H1 (cell line): ENCODE data around the gene OR4F17. TPM values are rescaled to one million over a fixed set of nuclear protein-coding genes. Genes with fewer than 3 reads are reported as not detected.
"Not testable (repeated sequence)": the region's sequence is repeated elsewhere in the genome, so short reads cannot be mapped to it uniquely, and the experiment has no call there.

Source experiments
- CTCF ChIA-PET: fragments of 300-600 bp; sonication (Branson Sonifier 250); formaldehyde crosslinking; loops from one replicate; lab custom pipeline; 2021; ENCODE audit not compliant: partially characterized antibody; lab: Charles Lee
- POLR2A ChIA-PET: fragments of 300-600 bp; sonication (Branson Sonifier 250); formaldehyde crosslinking; loops from one replicate; lab custom pipeline; 2021; ENCODE audit warnings: inconsistent platforms; ENCODE audit not compliant: partially characterized antibody; lab: Charles Lee
- DNase-seq, 2 experiments: peaks; one replicate each; pipeline versions ENCODE4 v3.0.0 to v3.0.0-alpha.2; 2010 to 2022; ENCODE audit warnings: low spot score in 2 of 2, low read depth in 1 of 2, mixed read lengths in 1 of 2
- FAIRE-seq: peaks from 2 replicates; lab custom pipeline; 2011; peaks lifted over from hg19 to GRCh38; lab: Jason Lieb, UNC
- H2AFZ ChIP-seq: 2 replicates; pipeline ENCODE4 v1.8.1; 2012; ENCODE audit warnings: low read length, inconsistent platforms
- H2AK5ac ChIP-seq: 2 replicates; pipeline ENCODE4 v1.6.1; 2013; ENCODE audit warnings: low read depth, low read length
- H2BK120ac ChIP-seq: replicated peaks from 2 replicates; pipeline ENCODE3; 2013; ENCODE audit warnings: low read depth, low read length, inconsistent platforms
- H2BK12ac ChIP-seq: 2 replicates; pipeline ENCODE4 v1.6.1; 2013; ENCODE audit warnings: low read depth, low read length
- H2BK15ac ChIP-seq: 2 replicates; pipeline ENCODE4 v1.6.1; 2013; ENCODE audit warnings: low read length
- H2BK20ac ChIP-seq: 2 replicates; pipeline ENCODE4 v1.6.1; 2013; ENCODE audit warnings: low read length
- H2BK5ac ChIP-seq: 2 replicates; pipeline ENCODE4 v1.6.1; 2013; ENCODE audit warnings: low read depth, low read length
- H3K14ac ChIP-seq: 2 replicates; pipeline ENCODE4 v1.6.1; 2013; ENCODE audit warnings: inconsistent platforms; ENCODE audit not compliant: insufficient read length
- H3K18ac ChIP-seq: 2 replicates; pipeline ENCODE4 v1.6.1; 2013; ENCODE audit warnings: low read length; ENCODE audit errors: extremely low read depth
- H3K23ac ChIP-seq: 2 replicates; pipeline ENCODE4 v1.6.1; 2013; ENCODE audit warnings: inconsistent platforms; ENCODE audit not compliant: insufficient read length
- H3K23me2 ChIP-seq: 2 replicates; pipeline ENCODE4 v1.6.1; 2013; ENCODE audit warnings: low read depth, low read length
- H3K27ac ChIP-seq: 2 replicates; pipeline ENCODE4 v1.6.1; 2011; ENCODE audit warnings: low read depth, low read length, inconsistent platforms
- H3K27me3 ChIP-seq, 4 experiments: replicated peaks in 1 of 4; 1 replicate in 1 of 4; 2 replicates in 3 of 4; pipeline versions ENCODE4 v1.6.1 to v1.8.1; 2011 to 2013; ENCODE audit warnings: low read length in 3 of 4, mild to moderate bottlenecking in 3 of 4, inconsistent platforms in 2 of 4, mixed read lengths in 2 of 4, moderate library complexity in 1 of 4; ENCODE audit not compliant: control insufficient read depth in 3 of 4, insufficient read depth in 3 of 4; ENCODE audit errors: extremely low read depth in 1 of 4
- H3K36me3 ChIP-seq, 4 experiments: 2 replicates each; pipeline versions ENCODE4 v1.6.1 to v1.8.1; 2011 to 2013; ENCODE audit warnings: mild to moderate bottlenecking in 4 of 4, low read length in 3 of 4, moderate library complexity in 2 of 4, control low read depth in 1 of 4, inconsistent platforms in 1 of 4; ENCODE audit not compliant: insufficient read depth in 4 of 4, control insufficient read depth in 2 of 4
- H3K4ac ChIP-seq: replicated peaks from 2 replicates; pipeline ENCODE3; 2013; ENCODE audit warnings: low read length, low read depth, mixed read lengths, inconsistent platforms; ENCODE audit not compliant: insufficient read length
- H3K4me1 ChIP-seq, 4 experiments: replicated peaks in 1 of 4; 1 replicate in 1 of 4; 2 replicates in 3 of 4; pipeline versions ENCODE4 v1.6.1 to v1.8.1; 2011 to 2013; ENCODE audit warnings: low read length in 3 of 4, inconsistent platforms in 2 of 4, mixed read lengths in 1 of 4; ENCODE audit not compliant: insufficient read depth in 4 of 4, control insufficient read depth in 3 of 4
- H3K4me2 ChIP-seq, 2 experiments: 2 replicates each; pipeline versions ENCODE4 v1.6.1 to v1.8.1; 2011 to 2013; ENCODE audit warnings: low read depth in 2 of 2, low read length in 2 of 2, control low read depth in 1 of 2, inconsistent platforms in 1 of 2, mild to moderate bottlenecking in 1 of 2; ENCODE audit not compliant: insufficient read depth in 1 of 2
- H3K4me3 ChIP-seq, 4 experiments: fragments of 200-600, 300-600 bp in 1 of 4; sonication (generic), shearing (Covaris generic), sonication (Bioruptor Twin) in 1 of 4; 2 replicates each; pipeline versions ENCODE4 v1.5.1 to v1.8.1; 2011 to 2016; ENCODE audit warnings: low read length in 4 of 4, low read depth in 3 of 4, control low read depth in 2 of 4, inconsistent platforms in 2 of 4, mild to moderate bottlenecking in 2 of 4, mixed read lengths in 1 of 4, moderate library complexity in 1 of 4; ENCODE audit not compliant: insufficient read depth in 2 of 4; ENCODE audit errors: extremely low read depth in 1 of 4
- H3K56ac ChIP-seq: replicated peaks from 2 replicates; pipeline ENCODE3; 2013; ENCODE audit warnings: low read depth, mild to moderate bottlenecking, mixed read lengths, low read length, inconsistent platforms; ENCODE audit not compliant: insufficient read length
- H3K79me1 ChIP-seq: 2 replicates; pipeline ENCODE4 v1.6.1; 2013; ENCODE audit warnings: low read depth, low read length, control low read depth
- H3K79me2 ChIP-seq, 2 experiments: 2 replicates each; pipeline versions ENCODE4 v1.6.1 to v1.8.1; 2012 to 2013; ENCODE audit warnings: low read length in 2 of 2, mild to moderate bottlenecking in 2 of 2, inconsistent platforms in 1 of 2; ENCODE audit not compliant: insufficient read depth in 2 of 2, control insufficient read depth in 1 of 2
- H3K9ac ChIP-seq, 4 experiments: replicated peaks in 1 of 4; 1 replicate in 1 of 4; 2 replicates in 3 of 4; pipeline versions ENCODE4 v1.6.1 to v1.8.1; 2011 to 2013; ENCODE audit warnings: low read depth in 3 of 4, low read length in 3 of 4, control low read depth in 2 of 4, mild to moderate bottlenecking in 2 of 4, moderate library complexity in 2 of 4, inconsistent platforms in 1 of 4; ENCODE audit errors: extremely low read depth in 1 of 4
- H3K9me3 ChIP-seq, 2 experiments: 2 replicates each; pipeline versions ENCODE4 v1.6.1 to v1.8.1; 2012 to 2013; ENCODE audit warnings: mild to moderate bottlenecking in 2 of 2, moderate library complexity in 2 of 2, control low read depth in 1 of 2, inconsistent platforms in 1 of 2, low read depth in 1 of 2, low read length in 1 of 2, mixed read lengths in 1 of 2; ENCODE audit not compliant: insufficient read depth in 2 of 2
- H4K20me1 ChIP-seq, 2 experiments: replicated peaks in 1 of 2; 2 replicates each; pipeline versions ENCODE3 to v1.8.1; 2011 to 2013; ENCODE audit warnings: inconsistent platforms in 2 of 2, low read length in 2 of 2, mild to moderate bottlenecking in 1 of 2; ENCODE audit not compliant: insufficient read depth in 2 of 2, control insufficient read depth in 1 of 2
- H4K5ac ChIP-seq: 2 replicates; pipeline ENCODE4 v1.6.1; 2013; ENCODE audit warnings: low read length, low read depth, mixed read lengths, inconsistent platforms; ENCODE audit not compliant: insufficient read length
- H4K8ac ChIP-seq: 2 replicates; pipeline ENCODE4 v1.8.0; 2013; ENCODE audit warnings: mild to moderate bottlenecking, moderate library complexity, low read length, inconsistent platforms; ENCODE audit not compliant: insufficient read depth; ENCODE audit errors: extremely low read depth
- H4K91ac ChIP-seq: replicated peaks from 2 replicates; pipeline ENCODE3; 2013; ENCODE audit warnings: low read length, mixed read lengths, inconsistent platforms; ENCODE audit not compliant: insufficient read length
- long read RNA-seq, 2 experiments: library from RNA in 1 of 2; library from capped mRNA in 1 of 2; stranded (forward); transcript quantifications; one replicate each; pipeline ENCODE4 v2.0.0, GENCODE V29; 2021; ENCODE audit warnings: inconsistent platforms in 1 of 2
- polyA minus RNA-seq, 3 experiments: library from RNA; depleted of rRNA, polyadenylated mRNA; stranded (reverse); fragments of >200 nt; gene quantifications; 1 replicate in 2 of 3; 2 replicates in 1 of 3; pipeline ENCODE4 v1.2.3, GENCODE V29; 2011
- polyA plus RNA-seq, 7 experiments: library from polyadenylated mRNA; depleted of rRNA in 3 of 7; stranded (reverse) in 5 of 7; unstranded in 2 of 7; fragments of >200 nt in 5 of 7; fragments of 200-250 nt in 2 of 7; gene quantifications; 1 replicate in 5 of 7; 2 replicates in 1 of 7; 4 replicates in 1 of 7; pipeline versions ENCODE4 v1.2.1 to v1.2.3, GENCODE V29; 2011 to 2013; ENCODE audit warnings: missing spikeins in 2 of 7, mixed read lengths in 2 of 7
- total RNA-seq: library from RNA; stranded (reverse); fragmentation: NEBNext Ultra II Directional; extraction: Animal tissue kit (Norgen Biotek cat#: 25700); gene quantifications from 2 replicates; pipeline ENCODE4 v1.2.1, GENCODE V29; 2021

OR4F17 gene, protein sequence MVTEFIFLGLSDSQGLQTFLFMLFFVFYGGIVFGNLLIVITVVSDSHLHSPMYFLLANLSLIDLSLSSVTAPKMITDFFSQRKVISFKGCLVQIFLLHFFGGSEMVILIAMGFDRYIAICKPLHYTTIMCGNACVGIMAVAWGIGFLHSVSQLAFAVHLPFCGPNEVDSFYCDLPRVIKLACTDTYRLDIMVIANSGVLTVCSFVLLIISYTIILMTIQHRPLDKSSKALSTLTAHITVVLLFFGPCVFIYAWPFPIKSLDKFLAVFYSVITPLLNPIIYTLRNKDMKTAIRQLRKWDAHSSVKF
- total RNA-seq (0.30 TPM in 1 of 2 replicates, not detected in the other), polyA plus RNA-seq (2011; rRNA removed) (not detected in 2 replicates), polyA minus RNA-seq (2011; rRNA and poly(A)+ RNA removed) (not detected in 2 replicates)
- polyA plus RNA-seq (2011; cell fraction: cytosol; rRNA removed): not detected
- not detected for polyA plus RNA-seq (2011; cell fraction: nucleus; rRNA removed)
- not detected in 4 replicates for polyA plus RNA-seq (2012, experiment 1 of 2)
- polyA plus RNA-seq (2012, experiment 2 of 2): not detected
- polyA plus RNA-seq (2013, experiment 1 of 2): 0.08 TPM
- not detected for polyA plus RNA-seq (2013, experiment 2 of 2)
- polyA minus RNA-seq (2011; cell fraction: cytosol; rRNA and poly(A)+ RNA removed): not detected
- polyA minus RNA-seq (2011; cell fraction: nucleus; rRNA and poly(A)+ RNA removed): not detected
- long read RNA-seq, experiment 1: 0 reads
- long read RNA-seq, experiment 2, partial matches to known transcripts: 0 of 1 reads
- long read RNA-seq, experiment 2, other reads (novel, unspliced or antisense): 1 of 1 reads

- FAIRE-seq, POLR2A ChIA-PET, DNase-seq: not testable (repeated sequence)
Observed at GRCh38 chr19:106804-107203, at the start of gene OR4F17. Gene OR4F17 (plus strand): TSS chr19:107104. CDS start chr19:110679, 3,575 bp downstream.

More at GRCh38 chr19:106804-107203, at the start of gene OR4F17:
- H2AK5ac ChIP-seq, H2AFZ ChIP-seq, H3K4me3 ChIP-seq, H3K27ac ChIP-seq, H3K4me1 ChIP-seq, H3K14ac ChIP-seq, H2BK120ac ChIP-seq, H3K23ac ChIP-seq, H2BK15ac ChIP-seq, H3K36me3 ChIP-seq, H3K79me1 ChIP-seq, H3K4me2 ChIP-seq, H3K9me3 ChIP-seq, H2BK12ac ChIP-seq, CTCF ChIA-PET, H3K56ac ChIP-seq, H3K9ac ChIP-seq, H4K8ac ChIP-seq, H4K5ac ChIP-seq, H2BK20ac ChIP-seq, H3K4ac ChIP-seq, H2BK5ac ChIP-seq, H4K91ac ChIP-seq, H3K79me2 ChIP-seq, H3K23me2 ChIP-seq, H4K20me1 ChIP-seq, H3K27me3 ChIP-seq, H3K18ac ChIP-seq: not testable (repeated sequence)
